GM18870 (cell line): ENCODE results near the gene FCAMR.

Source experiments
- ATAC-seq: cut with Tn5 transposase; IDR thresholded peaks from one replicate; pipeline ENCODE4 v1.9.1; 2021; ENCODE audit warnings: moderate library complexity; ENCODE audit not compliant: unreplicated experiment

Gene FCAMR

GRCh38 chr1:206998816-206999215, 28.6 kb upstream of the FCAMR start:
- ATAC-seq, result no peak

GRCh38 chr1:206992790-206993189, 22.5 kb upstream of the FCAMR start:
- no peak for ATAC-seq

GRCh38 chr1:206987873-206988272, 17.6 kb upstream of the FCAMR start:
- ATAC-seq, result no peak

- ATAC-seq, result no peak
Measured at GRCh38 chr1:206986885-206987284, 16.6 kb upstream of the FCAMR start.

GRCh38 chr1:206986402-206986801, 16.1 kb upstream of the FCAMR start:
- ATAC-seq, result no peak

GRCh38 chr1:206985162-206985749, 15.0 kb upstream of the FCAMR start:
- ATAC-seq, result no peak

GRCh38 chr1:206982216-206982615, 12.0 kb upstream of the FCAMR start:
- ATAC-seq, result no peak

- no peak for ATAC-seq
Measured at GRCh38 chr1:206979379-206980043, 9.3 kb upstream of the FCAMR start.

- ATAC-seq, result no peak
Measured at GRCh38 chr1:206978259-206978658, 8.0 kb upstream of the FCAMR start.

- no peak for ATAC-seq
Measured at GRCh38 chr1:206975306-206975705, 5.0 kb upstream of the FCAMR start.

- ATAC-seq, result no peak
Measured at GRCh38 chr1:206974140-206974539, 3.9 kb upstream of the FCAMR start.

GRCh38 chr1:206972728-206973127, 2.5 kb upstream of the FCAMR start:
- ATAC-seq, result no peak

GRCh38 chr1:206971029-206971655, 882 bp upstream of the FCAMR start:
- ATAC-seq, result no peak

GRCh38 chr1:206969090-206969489, 1.2 kb downstream of the FCAMR start:
- ATAC-seq, result no peak

- peak; percentile 62 for ATAC-seq
Measured at GRCh38 chr1:206967096-206967849, 3.0 kb downstream of the FCAMR start.

- ATAC-seq, result no peak
Measured at GRCh38 chr1:206965781-206966180, 4.5 kb downstream of the FCAMR start.

- no peak for ATAC-seq
Measured at GRCh38 chr1:206963740-206964139, 6.5 kb downstream of the FCAMR start.

- ATAC-seq, result no peak
Measured at GRCh38 chr1:206963119-206963712, 7.0 kb downstream of the FCAMR start.

- ATAC-seq, result no peak
Measured at GRCh38 chr1:206962272-206962671, 8.0 kb downstream of the FCAMR start.

GRCh38 chr1:206961668-206962067, 8.6 kb downstream of the FCAMR start:
- no peak for ATAC-seq

GRCh38 chr1:206960676-206961386, 9.4 kb downstream of the FCAMR start:
- ATAC-seq, result no peak
